ENCODE measurements around the gene CRLF1. TPM values are rescaled to one million over a fixed set of nuclear protein-coding genes. Genes with fewer than 3 reads are reported as not detected.
"Not testable (repeated sequence)": the region's sequence is repeated elsewhere in the genome, so short reads cannot be mapped to it uniquely, and the experiment has no call there.

Gene CRLF1
- polyA plus RNA-seq, 1 donor, result 6.4 TPM

- no peak for DNase-seq
Observed at GRCh38 chr19:18608805-18609716, 2.5 kb upstream of the CRLF1 start.

GRCh38 chr19:18608102-18608804 lies 1.7 kb upstream of the CRLF1 start:
- no peak for DNase-seq

GRCh38 chr19:18607226-18608101 lies 865 bp upstream of the CRLF1 start:
- no peak for DNase-seq

GRCh38 chr19:18605546-18606280 lies 886 bp downstream of the CRLF1 start:
- DNase-seq, result no peak

- no peak for DNase-seq
Observed at GRCh38 chr19:18605196-18605545, 1.4 kb downstream of the CRLF1 start.

GRCh38 chr19:18604820-18605159 lies 1.8 kb downstream of the CRLF1 start:
- no peak for DNase-seq

GRCh38 chr19:18603958-18604819 lies 2.4 kb downstream of the CRLF1 start:
- no peak for DNase-seq

GRCh38 chr19:18603255-18603957 lies 3.2 kb downstream of the CRLF1 start:
- no peak for DNase-seq

- DNase-seq, result no peak
Observed at GRCh38 chr19:18601875-18602274, 4.7 kb downstream of the CRLF1 start.

GRCh38 chr19:18600692-18601397 lies 5.8 kb downstream of the CRLF1 start:
- not testable (repeated sequence) for DNase-seq

GRCh38 chr19:18599485-18599884 lies 7.1 kb downstream of the CRLF1 start:
- DNase-seq, result no peak

GRCh38 chr19:18597809-18598660 lies 8.6 kb downstream of the CRLF1 start:
- DNase-seq, result no peak

- DNase-seq, result no peak
Observed at GRCh38 chr19:18596752-18597157, 9.8 kb downstream of the CRLF1 start.

GRCh38 chr19:18595475-18595874 lies 11.1 kb downstream of the CRLF1 start:
- no peak for DNase-seq

- no peak for DNase-seq
Observed at GRCh38 chr19:18594824-18595373, 11.7 kb downstream of the CRLF1 start.

- peak; percentile 89 for DNase-seq
Observed at GRCh38 chr19:18594096-18594823, 12.3 kb downstream of the CRLF1 start.

GRCh38 chr19:18593367-18594095 lies 13.1 kb downstream of the CRLF1 start:
- DNase-seq, result no peak
